Mucosa of descending colon (tissue), 3 donors: ENCODE measurements around the gene PUM1. TPM values are rescaled to one million over a fixed set of nuclear protein-coding genes. Genes with fewer than 3 reads are reported as not detected.

Experiments
- ATAC-seq: fragments of 200-7000 bp; cut with Tn5 transposase; one replicate; pipeline ENCODE4 v1.9.1; 2020; ENCODE audit warnings: mild to moderate bottlenecking, moderate library complexity
- DNase-seq, 3 donors: peaks; one replicate each; pipeline ENCODE4 v3.0.0-alpha.2; 2020
- H3K36me3 ChIP-seq: fragments of 200-600 bp; one replicate; pipeline ENCODE4 v1.8.0; 2021; ENCODE audit warnings: low read depth, mild to moderate bottlenecking
- H3K4me1 ChIP-seq: fragments of 200-600 bp; one replicate; pipeline ENCODE4 v1.8.0; 2021; ENCODE audit warnings: low read depth, mild to moderate bottlenecking
- H3K4me3 ChIP-seq: fragments of 200-600 bp; one replicate; pipeline ENCODE4 v1.8.0; 2021; ENCODE audit warnings: mild to moderate bottlenecking
- H3K9me3 ChIP-seq: fragments of 200-600 bp; one replicate; pipeline ENCODE4 v1.8.0; 2021; ENCODE audit warnings: mild to moderate bottlenecking
- intact Hi-C, 2 donors: fragments of 100-400 bp; cut with DNase I in 1 of 2; cut with micrococcal nuclease in 1 of 2; formaldehyde crosslinking; loops; one replicate each; pipeline versions ENCODE4 v1.11.0 to v1.11.1; 2022; cut with DNase I, micrococcal nuclease
- total RNA-seq, 3 donors: library from RNA; stranded (reverse); fragmentation: NEBNext Ultra II Directional in 2 of 3; extraction: Animal tissue kit (Norgen Biotek cat#: 25700) in 2 of 3; gene quantifications; one replicate each; pipeline versions ENCODE4 v1.2.1 to v1.2.4, GENCODE V29; 2021 to 2023
- TF ChIP-seq, protein P1 (sequence below): fragments of 200-600 bp; IDR thresholded peaks from one replicate; pipeline ENCODE4 v1.8.0; 2022; ENCODE audit warnings: antibody characterized with exemption, mild to moderate bottlenecking
- donor health status: DM: no; HTN: no; CAD: no; lungs with moderate emphysema.
- donor health status: DM: no; HTN: no; CAD: no.
- donor health status: DM: no; HTN: yes; CAD: no.

The PUM1 gene
- total RNA-seq, 3 donors from 2014 or later, result 116 to 135 (median 127) TPM

DNA sequence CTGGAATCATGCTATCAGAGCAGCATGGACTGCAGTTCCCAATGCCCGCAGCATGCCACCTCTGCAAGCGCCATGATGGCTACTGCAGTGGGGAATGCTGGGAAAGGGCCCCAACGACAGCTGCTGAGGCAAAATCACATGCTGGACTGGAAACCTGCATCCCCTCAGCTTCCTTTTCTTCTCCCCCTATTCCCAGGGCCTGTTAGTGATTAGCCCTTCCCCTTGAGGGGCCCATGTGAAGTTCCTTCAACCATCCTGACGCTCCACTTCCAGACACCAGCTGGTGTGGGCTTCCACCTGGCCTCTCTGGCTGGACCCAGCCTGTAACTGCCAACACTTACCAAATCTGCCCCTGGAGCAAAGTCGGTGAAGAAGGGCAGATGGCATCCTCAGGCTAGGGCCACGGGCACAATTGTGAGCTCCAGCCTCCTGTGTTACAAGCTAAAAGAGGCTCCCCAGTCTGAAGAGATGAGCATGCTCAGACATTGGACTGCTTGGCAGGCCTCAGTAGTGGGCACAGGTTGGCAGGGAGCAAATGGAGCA lies 134.8 kb downstream of the PUM1 start:
- intact Hi-C loops, result no loop called here
- ATAC-seq (no peak), DNase-seq (no peak)
- Histone ChIP-seq H3K4me1 (peaks cover 10% of the 10 kb centered on the region), H3K4me3 (no peak overlapping the region), H3K9me3 (no peaks in the 10 kb centered on the region), H3K36me3 (no peaks in the 10 kb centered on the region)
- TF ChIP-seq, protein P1, sequence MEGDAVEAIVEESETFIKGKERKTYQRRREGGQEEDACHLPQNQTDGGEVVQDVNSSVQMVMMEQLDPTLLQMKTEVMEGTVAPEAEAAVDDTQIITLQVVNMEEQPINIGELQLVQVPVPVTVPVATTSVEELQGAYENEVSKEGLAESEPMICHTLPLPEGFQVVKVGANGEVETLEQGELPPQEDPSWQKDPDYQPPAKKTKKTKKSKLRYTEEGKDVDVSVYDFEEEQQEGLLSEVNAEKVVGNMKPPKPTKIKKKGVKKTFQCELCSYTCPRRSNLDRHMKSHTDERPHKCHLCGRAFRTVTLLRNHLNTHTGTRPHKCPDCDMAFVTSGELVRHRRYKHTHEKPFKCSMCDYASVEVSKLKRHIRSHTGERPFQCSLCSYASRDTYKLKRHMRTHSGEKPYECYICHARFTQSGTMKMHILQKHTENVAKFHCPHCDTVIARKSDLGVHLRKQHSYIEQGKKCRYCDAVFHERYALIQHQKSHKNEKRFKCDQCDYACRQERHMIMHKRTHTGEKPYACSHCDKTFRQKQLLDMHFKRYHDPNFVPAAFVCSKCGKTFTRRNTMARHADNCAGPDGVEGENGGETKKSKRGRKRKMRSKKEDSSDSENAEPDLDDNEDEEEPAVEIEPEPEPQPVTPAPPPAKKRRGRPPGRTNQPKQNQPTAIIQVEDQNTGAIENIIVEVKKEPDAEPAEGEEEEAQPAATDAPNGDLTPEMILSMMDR, result no peak

GRCh38 chr1:30929944-30930525 lies 135.5 kb downstream of the PUM1 start:
- intact Hi-C loops, result no loop called here
- peak; percentile 9 for ATAC-seq

DNA sequence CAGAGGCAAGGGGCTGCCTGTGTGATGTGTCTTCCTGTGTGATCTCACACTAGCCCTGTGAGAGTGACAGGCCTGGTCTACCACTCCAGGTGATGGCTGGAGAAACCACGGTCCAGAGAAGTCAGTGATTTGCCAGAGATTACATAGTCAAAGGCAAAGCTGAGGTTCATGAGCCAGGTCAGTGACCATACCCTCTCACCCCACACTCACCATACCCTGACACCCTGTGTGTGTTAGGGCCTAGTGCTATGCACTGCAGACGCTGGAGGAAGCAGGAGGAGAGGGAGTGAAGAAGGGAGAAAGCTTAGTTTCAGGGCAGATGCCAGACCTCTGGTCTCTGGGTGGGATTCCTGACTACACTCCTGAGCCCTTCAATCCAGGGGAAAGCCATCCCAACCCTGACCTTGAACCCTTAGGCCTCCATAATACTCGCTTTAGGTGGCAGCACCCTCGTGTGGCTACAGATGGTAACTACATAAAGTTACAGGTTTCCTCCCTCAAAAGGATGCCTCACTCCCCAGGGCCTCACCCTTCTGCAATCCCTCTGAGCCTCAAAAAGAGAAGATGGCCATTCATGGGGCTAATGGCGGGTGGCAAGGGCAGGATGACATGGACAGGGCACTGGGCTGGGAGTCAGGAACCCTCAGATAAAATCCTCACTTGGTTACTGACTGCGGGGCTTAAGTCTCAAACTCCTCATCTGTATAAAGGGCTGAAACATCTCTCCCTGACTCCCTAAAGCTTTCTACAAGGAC lies 136.2 kb downstream of the PUM1 start:
- no peaks in the 10 kb centered on the region for H3K9me3 ChIP-seq
- peak in 1 of 3 donors; percentile 66 for DNase-seq

More at GRCh38 chr1:30929944-30930525, 135.5 kb downstream of the PUM1 start:
- TF ChIP-seq, protein P1, result no peak
- DNase-seq, result no peak
- no peak overlapping the region for H3K4me3 ChIP-seq
- peaks cover 10% of the 10 kb centered on the region for H3K4me1 ChIP-seq
- no peaks in the 10 kb centered on the region for H3K9me3 ChIP-seq
- no peaks in the 10 kb centered on the region for H3K36me3 ChIP-seq

GRCh38 chr1:30928789-30929134 lies 136.8 kb downstream of the PUM1 start:
- DNase-seq (no peak), ATAC-seq (peak; percentile 24)
- H3K9me3 ChIP-seq, result no peaks in the 10 kb centered on the region
- peaks cover 10% of the 10 kb centered on the region for H3K4me1 ChIP-seq
- intact Hi-C loops, result no loop called here
- H3K4me3 ChIP-seq, result no peak overlapping the region
- TF ChIP-seq, protein P1, result no peak
- no peaks in the 10 kb centered on the region for H3K36me3 ChIP-seq

More for the DNA sequence above, 136.2 kb downstream of the PUM1 start:
- ATAC-seq, result peak; percentile 84
- Histone ChIP-seq H3K4me3 (no peak overlapping the region), H3K4me1 (peaks cover 10% of the 10 kb centered on the region), H3K36me3 (no peaks in the 10 kb centered on the region)
- intact Hi-C loops, result no loop called here
- TF ChIP-seq, protein P1, result peak; percentile 42

DNA sequence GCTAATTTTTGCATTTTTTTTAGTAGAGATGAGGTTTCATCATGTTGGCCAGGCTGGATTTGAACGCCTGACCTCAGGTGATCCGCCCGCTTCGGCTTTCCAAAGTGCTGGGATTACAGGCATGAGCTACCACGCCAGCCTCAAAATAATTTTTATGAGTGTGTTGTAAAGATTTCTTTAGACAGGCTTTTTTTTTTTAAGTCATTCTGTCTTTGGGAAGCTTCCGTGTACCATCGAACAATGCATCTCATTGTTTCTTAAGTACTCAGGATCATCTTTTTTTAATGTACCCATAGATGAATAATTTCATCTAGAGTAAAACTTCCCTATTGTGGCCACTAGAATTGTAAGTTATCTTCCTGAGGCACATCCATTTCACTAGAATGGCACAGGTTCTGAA lies 137.3 kb downstream of the PUM1 start:
- no peak overlapping the region for H3K4me3 ChIP-seq
- ATAC-seq (peak; percentile 57), DNase-seq (no peak)
- intact Hi-C loops, result no loop called here
- no peaks in the 10 kb centered on the region for H3K36me3 ChIP-seq
- H3K9me3 ChIP-seq, result no peaks in the 10 kb centered on the region
- TF ChIP-seq, protein P1, result no peak
- H3K4me1 ChIP-seq, result peaks cover 10% of the 10 kb centered on the region
